GM18502 (cell line): ENCODE results near the gene VPS52.
"Not testable (repeated sequence)": the region's sequence is repeated elsewhere in the genome, so short reads cannot be mapped to it uniquely, and the experiment has no call there.

Experiments
- ATAC-seq: cut with Tn5 transposase; IDR thresholded peaks from one replicate; pipeline ENCODE4 v1.9.1; 2021; ENCODE audit warnings: mild to moderate bottlenecking; ENCODE audit not compliant: unreplicated experiment, poor library complexity

VPS52 gene

DNA sequence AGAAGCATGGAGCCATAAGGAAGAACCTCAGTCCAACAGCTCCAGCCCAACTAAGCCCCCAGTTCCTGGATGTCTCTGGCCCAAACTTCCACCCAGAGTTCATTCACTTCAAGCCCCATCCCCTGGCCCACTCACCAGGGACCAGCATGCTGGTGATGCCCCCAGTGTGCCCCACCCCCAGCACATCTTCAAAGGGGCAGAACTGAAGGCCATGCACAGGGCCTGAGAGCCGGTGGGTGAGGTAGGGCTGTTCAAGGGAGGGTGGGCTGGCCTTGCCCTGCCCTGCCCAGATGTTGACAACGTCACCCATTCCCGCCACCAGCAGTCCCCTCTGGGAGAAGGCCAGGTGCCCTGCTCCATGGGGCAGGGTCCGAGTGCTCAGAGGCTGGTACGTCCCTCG is 8.9 kb upstream of the VPS52 start:
- ATAC-seq, result no peak

DNA sequence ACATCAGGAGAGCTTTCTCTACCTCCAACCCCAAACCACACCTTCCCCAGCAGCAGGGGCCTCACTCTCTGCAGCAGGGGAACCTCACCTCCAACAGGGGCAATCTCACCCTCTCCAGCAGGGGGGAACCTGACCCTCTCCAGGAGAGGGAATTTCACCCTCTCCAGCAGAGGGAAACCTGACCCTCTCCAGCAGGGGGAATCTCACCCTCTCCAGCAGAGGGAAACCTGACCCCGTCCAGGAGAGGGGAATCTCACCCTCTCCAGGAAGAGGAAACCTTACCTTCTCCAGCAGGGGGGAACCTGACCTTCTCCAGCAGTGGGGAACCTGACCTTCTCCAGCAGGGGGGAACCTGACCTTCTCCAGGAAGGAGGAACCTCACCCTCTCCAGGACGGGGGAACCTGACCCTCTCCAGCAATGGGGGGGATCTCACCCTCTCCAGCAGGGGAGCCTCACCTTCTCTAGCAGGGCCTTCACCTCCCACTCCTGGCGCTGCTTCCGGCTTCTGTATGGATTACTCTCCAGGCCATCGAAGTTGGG is 8.4 kb upstream of the VPS52 start:
- no peak for ATAC-seq

GRCh38 chr6:33279257-33279695 is 7.6 kb upstream of the VPS52 start:
- ATAC-seq, result no peak

- ATAC-seq, result no peak
These were observed 7.1 kb upstream of the VPS52 start for GRCh38 chr6:33278810-33279209.

GRCh38 chr6:33278392-33278741 is 6.7 kb upstream of the VPS52 start:
- no peak for ATAC-seq

DNA sequence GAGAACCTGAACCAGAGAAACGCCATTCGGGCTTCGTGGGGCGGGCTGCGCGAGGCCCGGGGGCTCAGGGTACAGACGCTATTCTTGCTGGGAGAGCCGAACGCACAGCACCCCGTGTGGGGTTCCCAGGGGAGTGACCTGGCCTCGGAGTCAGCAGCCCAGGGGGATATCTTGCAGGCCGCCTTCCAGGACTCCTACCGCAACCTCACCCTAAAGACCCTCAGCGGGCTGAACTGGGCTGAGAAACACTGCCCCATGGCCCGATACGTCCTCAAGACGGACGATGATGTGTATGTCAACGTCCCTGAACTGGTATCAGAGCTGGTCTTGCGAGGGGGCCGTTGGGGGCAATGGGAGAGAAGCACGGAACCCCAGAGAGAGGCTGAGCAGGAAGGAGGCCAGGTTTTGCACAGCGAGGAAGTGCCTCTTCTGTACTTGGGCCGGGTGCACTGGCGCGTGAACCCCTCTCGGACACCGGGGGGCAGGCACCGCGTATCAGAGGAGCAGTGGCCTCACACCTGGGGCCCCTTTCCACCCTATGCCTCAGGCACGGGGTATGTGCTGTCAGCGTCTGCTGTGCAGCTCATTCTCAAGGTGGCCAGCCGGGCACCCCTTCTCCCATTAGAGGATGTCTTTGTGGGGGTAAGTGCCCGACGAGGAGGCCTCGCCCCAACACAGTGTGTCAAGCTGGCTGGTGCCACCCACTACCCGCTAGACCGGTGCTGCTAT is 6.2 kb upstream of the VPS52 start:
- peak; percentile 18 for ATAC-seq

- ATAC-seq, result peak; percentile 57
These were observed 5.4 kb upstream of the VPS52 start, which contains the start of gene B3GALT4 for GRCh38 chr6:33276864-33277662. Gene B3GALT4, plus strand, starts transcription at chr6:33277123. Its CDS starts 297 bp downstream, at chr6:33277420.

DNA sequence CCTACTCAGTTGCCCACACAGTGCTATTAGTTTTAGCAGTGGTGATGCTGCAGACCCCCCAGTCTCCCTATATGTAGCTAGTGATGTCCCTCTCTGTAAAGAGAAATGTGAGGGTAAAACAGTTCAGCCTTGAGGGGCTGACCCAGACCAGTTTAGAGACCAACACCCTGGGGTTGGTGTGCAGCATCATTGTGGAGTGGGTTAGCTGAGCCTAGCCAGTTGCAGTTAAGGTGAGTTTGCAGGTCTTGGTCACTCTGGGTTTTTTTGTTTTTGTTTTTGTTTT is 4.8 kb upstream of the VPS52 start:
- no peak for ATAC-seq

DNA sequence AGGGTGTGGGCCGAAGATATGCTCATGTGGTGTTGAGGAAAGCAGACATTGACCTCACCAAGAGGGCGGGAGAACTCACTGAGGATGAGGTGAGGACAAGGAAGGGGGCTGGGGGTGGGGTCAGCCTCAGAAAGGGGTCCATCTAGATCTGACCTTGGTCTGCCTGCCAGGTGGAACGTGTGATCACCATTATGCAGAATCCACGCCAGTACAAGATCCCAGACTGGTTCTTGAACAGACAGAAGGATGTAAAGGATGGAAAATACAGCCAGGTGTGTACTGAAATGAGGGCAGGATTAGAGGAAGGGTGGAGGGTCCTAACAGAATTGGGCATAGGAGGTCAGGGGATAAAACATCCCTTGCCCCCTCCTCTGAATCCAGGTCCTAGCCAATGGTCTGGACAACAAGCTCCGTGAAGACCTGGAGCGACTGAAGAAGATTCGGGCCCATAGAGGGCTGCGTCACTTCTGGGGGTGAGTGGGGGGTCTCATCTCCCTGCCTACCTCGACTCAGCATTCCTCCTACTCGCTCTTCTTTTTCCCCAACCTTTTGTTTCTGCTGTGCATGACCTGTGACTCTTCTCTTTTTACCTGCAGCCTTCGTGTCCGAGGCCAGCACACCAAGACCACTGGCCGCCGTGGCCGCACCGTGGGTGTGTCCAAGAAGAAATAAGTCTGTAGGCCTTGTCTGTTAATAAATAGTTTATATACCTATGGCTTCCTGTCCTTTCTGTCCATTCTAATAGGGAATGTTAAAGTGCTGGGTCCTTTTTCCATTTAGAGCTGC is 4.3 kb upstream of the VPS52 start:
- not testable (repeated sequence) for ATAC-seq

DNA sequence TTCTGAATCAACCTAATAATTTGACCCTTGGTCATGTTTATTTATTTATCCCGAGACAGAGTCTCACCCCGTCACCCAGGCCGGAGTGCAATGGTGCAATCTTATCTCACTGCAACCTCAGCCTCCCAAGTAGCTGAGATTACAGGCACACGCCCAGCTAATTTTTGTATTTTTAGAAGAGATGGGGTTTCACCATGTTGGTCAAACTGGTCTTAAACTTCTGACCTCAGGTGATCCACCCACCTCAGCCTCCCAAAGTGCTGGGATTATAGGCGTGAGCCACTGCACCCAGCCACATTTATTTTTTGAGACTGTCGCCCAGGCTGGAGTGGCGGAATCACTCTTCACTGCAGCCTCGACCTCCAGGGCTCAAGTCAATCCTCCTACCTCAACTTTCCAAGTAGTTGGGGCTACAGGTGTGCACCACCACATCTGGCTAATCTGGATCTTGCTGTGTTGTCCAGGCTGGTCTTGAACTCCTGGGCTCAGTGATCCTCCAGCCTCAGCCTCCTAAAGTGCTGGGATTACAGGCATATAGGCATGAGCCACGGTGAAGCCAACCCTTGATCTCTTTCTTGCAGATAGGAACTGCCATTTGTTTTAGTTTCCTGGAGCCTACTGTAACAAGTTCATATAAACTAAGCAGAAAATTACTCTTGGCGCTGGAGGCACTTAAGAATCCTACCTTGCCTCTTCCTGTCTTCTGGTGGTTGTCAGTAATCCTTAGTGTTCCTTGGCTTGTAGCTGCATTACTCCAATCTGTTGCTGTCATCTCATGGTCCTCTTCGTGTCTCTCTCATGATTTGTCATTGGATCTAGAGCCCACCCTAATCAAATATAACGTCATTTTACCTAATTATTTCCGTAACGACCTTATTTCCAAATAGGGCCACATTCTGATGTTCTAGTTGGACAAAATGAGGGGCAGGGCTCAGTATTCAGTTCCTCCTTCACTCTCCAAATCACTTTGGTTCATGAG is 2.5 kb upstream of the VPS52 start:
- ATAC-seq, result no peak

GRCh38 chr6:33273129-33273923 is 1.6 kb upstream of the VPS52 start:
- ATAC-seq, result no peak

GRCh38 chr6:33272275-33273128 is 826 bp upstream of the VPS52 start:
- ATAC-seq, result no peak

GRCh38 chr6:33271117-33271467 is 584 bp downstream of the VPS52 start:
- no peak for ATAC-seq

GRCh38 chr6:33264015-33264414 is 7.7 kb downstream of the VPS52 start:
- no peak for ATAC-seq

- ATAC-seq, result not testable (repeated sequence)
These were observed 9.2 kb downstream of the VPS52 start for GRCh38 chr6:33262490-33262889.

- no peak for ATAC-seq
These were observed 12.6 kb downstream of the VPS52 start for GRCh38 chr6:33259032-33259431.

DNA sequence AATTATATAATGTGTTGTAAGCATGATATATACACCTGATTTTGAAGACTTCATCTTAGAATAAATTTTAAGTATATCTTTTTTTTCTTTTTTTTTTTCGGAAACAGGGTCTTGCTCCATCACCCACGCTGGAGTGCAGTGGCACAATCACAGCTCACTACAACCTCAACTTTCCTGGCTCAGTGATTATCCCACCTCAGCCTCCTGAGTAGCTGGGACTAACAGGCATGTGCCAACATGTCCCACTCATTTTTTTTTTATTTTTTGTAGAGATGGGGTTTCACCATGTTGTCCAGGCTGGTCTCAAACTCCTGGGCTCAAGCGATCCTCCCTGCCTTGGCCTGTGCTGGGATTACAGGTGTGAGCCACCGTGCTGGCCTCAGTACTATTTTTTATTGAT is 17.1 kb downstream of the VPS52 start:
- no peak for ATAC-seq

DNA sequence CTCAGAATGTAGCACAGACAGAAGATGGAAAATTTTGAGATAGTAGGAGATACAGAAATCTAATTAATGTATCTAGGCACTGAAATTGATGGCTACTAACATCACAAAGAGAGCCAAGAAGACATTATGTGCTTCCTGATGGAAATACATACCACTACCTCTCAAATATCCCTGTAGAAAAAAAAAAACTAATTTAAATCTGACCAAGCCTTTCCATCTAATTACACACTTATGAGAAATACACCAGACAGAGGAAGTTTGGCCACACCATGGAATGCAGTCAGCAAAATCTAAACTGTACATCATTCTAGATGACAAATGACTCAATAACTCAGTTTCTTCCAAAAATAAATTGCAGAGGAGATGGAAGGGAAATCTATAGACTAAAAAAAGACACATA is 18.9 kb downstream of the VPS52 start:
- no peak for ATAC-seq
